HG02610 (cell line): ENCODE results near the gene ITGAV.

Source experiments
- ATAC-seq: cut with Tn5 transposase; IDR thresholded peaks from one replicate; pipeline ENCODE4 v1.9.1; 2021; ENCODE audit warnings: mild to moderate bottlenecking, moderate library complexity; ENCODE audit not compliant: unreplicated experiment

ITGAV gene

GRCh38 chr2:186573531-186573930 lies 16.3 kb upstream of the ITGAV start:
- no peak for ATAC-seq

DNA sequence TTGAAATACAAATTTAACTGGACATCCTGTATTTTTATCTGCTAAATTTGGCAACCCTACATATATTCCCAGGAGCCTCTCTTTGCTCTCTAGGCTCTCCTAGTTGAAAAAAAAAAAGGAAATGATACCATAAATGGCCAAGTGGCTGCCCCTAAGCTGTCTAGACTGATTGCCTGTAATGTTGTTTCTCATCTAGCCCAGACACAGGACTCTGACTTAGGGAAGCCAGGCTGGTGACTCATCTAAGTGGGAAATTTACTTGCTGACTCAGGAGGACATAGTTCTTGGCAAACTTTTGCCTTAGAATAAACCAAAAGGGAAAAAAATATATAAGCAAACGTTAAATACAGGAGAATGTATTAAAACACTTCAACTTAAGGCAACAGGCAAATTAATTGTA lies 14.6 kb upstream of the ITGAV start:
- peak; percentile 85 for ATAC-seq

DNA sequence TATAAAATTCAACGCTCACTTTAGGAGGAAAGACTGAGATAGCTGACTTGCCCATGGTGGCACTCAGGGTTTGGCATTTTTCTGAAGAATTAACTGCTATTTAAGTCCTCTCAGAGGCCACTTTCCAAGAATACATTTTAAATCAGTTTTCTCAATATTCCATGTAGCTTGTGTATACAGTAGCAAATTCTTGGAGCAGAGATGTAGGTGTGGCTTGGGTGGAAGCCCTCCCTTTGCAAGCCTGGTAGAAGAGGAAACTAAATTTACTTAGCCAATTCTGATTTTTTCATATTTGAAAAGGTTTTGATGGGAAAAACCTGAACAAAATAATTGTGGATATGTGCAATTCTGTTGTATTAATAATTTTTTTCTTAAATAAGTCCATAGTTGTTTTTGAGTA lies 14.0 kb upstream of the ITGAV start:
- no peak for ATAC-seq

GRCh38 chr2:186576614-186577013 lies 13.2 kb upstream of the ITGAV start:
- no peak for ATAC-seq

GRCh38 chr2:186582698-186583097 lies 7.2 kb upstream of the ITGAV start:
- ATAC-seq = no peak

DNA sequence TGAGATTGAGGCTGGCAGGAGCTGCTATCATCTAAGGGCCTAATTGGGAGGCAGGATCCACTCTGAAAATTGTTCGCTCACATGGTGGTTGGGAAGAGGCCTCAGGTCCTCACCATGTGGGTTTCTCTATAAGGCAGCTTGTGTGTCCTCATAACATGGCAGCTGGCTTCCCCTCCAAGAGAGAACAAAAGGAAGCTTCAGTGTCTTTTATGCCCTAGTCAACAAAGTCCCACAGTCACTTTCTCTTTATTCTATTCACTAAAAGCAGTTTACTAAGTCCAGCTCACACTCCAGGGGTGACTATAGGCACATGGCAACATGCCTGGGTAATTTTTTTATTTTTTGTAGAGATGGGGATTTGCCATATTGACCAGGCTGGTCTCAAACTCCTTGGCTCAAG lies 5.8 kb upstream of the ITGAV start:
- ATAC-seq = no peak

- no peak for ATAC-seq
These were observed 1.4 kb upstream of the ITGAV start for GRCh38 chr2:186588421-186588820.

DNA sequence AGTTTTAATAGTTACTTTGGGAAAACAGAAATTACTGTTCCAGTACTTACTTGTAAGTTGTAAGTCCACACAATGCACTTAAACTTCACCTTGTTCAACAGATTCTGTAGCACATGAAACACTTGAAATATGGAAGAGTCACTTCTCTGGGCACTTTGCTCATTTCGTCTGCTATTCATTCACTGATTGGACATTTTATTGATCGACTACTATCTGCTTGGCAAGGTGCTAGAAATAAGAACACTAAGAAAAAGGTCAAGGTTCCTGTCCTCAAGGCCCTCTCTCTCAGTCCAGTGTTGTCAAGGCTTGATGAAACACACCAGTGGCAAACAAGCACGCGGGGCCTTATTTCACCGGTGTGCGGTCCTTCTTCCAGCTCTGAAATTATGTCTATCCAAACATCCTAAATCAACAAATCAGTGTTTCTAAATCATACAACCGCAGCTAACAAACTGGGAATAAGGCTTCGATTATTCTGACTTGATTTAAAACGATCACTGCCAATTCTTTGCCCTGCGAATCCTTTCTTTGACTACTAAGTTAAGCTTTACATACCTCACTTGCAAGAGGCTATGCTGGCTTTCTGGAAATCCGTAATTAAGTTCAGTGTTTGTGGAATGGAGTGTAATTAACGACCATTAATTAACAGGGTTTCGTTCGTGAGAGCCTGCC lies 780 bp upstream of the ITGAV start:
- ATAC-seq = no peak

DNA sequence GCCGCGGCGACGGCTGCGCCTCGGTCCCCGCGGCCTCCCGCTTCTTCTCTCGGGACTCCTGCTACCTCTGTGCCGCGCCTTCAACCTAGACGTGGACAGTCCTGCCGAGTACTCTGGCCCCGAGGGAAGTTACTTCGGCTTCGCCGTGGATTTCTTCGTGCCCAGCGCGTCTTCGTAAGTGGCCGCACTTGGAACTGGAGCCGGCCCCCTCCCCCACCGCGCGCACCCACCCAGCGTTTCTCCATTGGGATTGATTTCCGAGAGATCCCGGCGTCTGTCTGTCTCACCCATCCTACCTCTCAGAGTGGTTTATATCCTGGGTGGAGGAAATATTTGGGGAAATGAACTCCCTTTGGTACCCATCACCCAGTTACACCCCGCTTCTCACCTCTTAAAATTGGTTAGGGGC lies 498 bp downstream of the ITGAV start:
- no peak for ATAC-seq

- ATAC-seq = no peak
These were observed 1.1 kb downstream of the ITGAV start for GRCh38 chr2:186590759-186591505.

DNA sequence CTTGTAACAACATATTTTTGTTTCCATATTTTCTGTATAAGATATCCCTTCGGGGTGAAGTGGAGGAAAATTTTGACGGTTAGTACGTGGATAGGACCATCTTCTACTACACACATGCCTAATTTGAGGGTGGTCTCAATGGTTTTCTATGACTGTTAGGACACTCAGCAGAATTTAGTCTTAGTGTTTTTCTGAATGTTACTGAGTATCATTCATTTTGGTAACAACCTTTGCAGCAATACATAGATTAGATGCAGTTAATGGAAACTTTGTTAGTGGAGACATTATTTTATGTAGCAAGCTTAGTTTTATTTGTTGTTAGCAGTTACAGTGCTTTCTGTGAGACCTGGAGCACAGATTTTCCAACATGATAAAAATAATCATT lies 1.6 kb downstream of the ITGAV start:
- ATAC-seq = no peak

DNA sequence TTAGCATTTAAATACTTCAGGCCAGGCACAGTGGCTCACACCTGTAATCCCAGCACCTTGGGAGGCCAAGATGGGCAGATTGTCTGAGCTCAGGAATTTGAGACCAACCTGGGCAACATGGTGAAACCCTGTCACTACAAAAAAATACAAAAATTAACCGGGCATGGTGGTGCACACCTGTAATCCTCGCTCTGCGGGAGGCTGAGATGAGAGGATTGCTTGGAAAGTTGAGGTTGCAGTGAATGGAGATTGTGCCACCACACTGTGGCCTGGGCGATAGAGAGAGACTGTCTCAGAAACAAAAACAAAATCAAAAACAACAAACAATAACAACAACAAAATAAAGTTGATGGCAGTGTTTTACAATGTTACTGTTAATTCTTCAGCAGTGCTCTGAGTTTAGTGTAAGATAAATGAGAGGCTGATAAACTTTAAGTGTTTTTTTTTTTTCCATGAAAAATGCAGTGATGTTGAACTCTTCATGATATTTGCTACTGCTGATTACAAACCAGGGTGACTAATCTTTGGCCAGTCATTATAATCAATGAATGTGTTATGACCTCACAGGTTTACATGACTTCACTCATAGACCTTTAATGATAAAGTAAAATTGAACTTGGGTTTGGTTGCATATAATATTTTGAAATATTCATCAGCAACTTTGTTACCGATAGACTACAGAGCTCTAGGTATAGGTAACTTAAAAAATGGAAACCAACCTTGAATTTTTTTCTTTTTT lies 2.5 kb downstream of the ITGAV start:
- ATAC-seq = no peak

DNA sequence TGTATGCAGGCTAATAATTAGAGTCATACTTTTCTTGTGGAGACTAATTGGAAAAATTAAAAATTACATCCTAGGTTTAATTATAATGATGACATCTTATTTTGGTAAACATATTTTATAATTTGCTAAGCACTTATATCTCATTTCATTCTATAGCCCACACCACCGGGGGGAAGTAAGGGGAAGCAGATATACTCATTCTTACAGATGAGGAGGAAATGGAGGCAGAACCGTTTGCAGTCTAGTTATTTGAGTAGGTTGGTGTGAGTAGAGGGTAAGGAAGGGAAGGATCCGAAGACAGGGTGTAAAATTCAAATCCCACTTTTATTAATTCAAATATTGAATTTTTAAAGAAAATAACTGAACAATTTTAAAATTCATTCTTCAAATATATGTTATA lies 3.7 kb downstream of the ITGAV start:
- ATAC-seq = no peak

DNA sequence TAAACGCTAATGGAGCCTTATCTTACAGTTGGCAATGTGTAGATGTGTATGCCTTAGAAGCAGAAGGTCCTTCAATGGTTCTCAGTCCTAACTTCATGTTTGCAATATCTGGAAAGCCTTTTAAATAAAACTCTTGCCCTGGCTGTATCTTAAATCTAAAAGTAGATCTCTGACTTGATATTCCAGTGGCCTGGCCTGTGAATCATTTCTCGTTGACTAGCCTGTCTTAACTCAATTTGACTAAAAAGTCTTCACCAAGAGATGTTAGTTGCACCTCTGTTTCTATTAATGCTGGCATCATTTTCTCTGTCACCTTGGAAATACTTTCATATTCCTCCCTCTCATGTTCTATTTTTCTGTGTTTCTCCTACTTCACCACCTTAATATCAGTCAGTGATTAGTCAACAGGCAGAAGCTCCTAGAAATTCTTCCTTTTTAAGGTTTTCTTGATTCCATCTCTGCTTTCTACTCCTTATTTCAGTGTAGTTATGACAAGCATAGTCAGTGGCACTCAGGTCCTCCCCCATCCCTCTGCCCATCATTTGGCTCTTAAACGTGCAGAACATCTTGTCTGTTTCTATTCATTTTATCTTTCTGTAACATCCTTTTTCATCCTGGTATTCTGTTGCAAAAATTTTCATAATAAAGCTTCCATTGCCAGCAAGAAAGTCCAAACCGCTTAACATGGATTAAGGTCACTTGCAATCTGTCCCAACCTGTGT lies 4.3 kb downstream of the ITGAV start:
- no peak for ATAC-seq

DNA sequence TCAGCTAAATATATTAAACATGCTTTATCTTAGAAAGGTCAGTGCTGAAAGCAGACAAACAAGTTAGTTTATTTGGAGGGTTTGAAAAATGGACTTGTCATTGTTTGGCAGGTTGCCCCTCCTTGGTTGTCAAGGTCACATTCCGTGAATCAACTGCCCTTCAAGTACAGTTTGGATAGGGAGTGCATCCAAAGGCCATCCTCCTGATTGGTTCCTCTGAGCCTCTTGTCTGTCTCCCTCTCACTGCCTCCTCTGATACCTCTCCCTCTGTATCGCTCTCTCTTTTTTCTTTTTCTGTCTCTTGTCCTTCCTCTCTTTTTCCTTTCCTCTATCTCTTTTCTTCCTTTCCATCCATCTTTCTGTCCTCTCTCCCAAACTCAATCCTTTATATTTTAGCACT lies 5.4 kb downstream of the ITGAV start:
- ATAC-seq = no peak

- no peak for ATAC-seq
These were observed 9.4 kb downstream of the ITGAV start for GRCh38 chr2:186599186-186599778.

GRCh38 chr2:186603286-186603685 lies 13.4 kb downstream of the ITGAV start:
- no peak for ATAC-seq

- no peak for ATAC-seq
These were observed 15.2 kb downstream of the ITGAV start for GRCh38 chr2:186605041-186605440.

DNA sequence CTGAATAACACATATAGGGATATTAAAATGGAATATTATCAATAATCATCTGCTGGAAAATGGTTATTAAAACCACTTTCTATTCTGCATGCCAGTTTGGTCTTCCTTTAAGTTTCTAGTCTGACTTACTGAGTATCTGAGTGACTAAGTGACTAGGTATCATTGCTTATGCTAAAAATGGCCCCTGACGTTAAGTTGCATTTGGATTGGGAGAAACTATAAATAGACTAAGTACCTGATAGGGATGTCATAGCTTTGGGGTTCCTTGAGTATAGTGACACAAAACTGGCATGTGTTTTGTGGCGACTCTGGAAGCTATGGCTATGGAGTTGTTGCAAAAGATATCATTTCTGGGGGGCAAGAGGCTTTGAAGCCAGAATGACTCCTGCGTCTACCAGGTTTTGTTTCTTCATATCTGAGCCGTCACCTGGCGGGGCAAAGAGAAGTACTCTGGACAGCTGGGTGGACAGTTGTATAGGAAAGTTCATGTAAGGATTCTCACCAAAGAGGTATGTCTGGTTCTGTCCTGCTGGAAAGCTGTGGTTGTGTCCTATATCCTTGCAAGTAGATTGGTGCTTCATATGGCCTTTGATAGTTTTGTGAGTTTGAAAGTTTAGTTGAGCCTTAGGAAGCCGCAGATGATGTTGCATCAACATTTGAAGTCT lies 17.9 kb downstream of the ITGAV start:
- ATAC-seq = no peak

GRCh38 chr2:186610785-186611184 lies 20.9 kb downstream of the ITGAV start:
- ATAC-seq = no peak
